ENCODE data around the gene ITPK1.

Gene ITPK1

GRCh38 chr14:93049315-93049714 lies 66.4 kb downstream of the ITPK1 start:
- no peak for DNase-seq (ENCODE audit: extremely low spot score)
- no peak for TF ChIP-seq CTCF (IDR thresholded peaks at IDR 0.05; ENCODE audit: control extremely low read depth, extremely low read depth, low read depth, missing control alignments)
- ChIA-PET CTCF (no interaction called here), POLR2A (no interaction called here)

GRCh38 chr14:93048843-93049242 lies 66.9 kb downstream of the ITPK1 start:
- POLR2A ChIA-PET, result no interaction called here
- no peak for TF ChIP-seq CTCF (IDR thresholded peaks at IDR 0.05; ENCODE audit: control extremely low read depth, extremely low read depth, low read depth, missing control alignments)
- no peak for DNase-seq (ENCODE audit: extremely low spot score)

GRCh38 chr14:93047661-93048060 lies 68.1 kb downstream of the ITPK1 start:
- DNase-seq (ENCODE audit: extremely low spot score), result no peak
- ChIA-PET POLR2A (no interaction called here), CTCF (interaction anchor here (1.1 to 2.0 kb wide), 3 partner anchors 13 to 66 kb away, joined by 3 to 11 read pairs (median 8); no protein-coding TSS in a partner anchor)
- TF ChIP-seq CTCF (IDR thresholded peaks at IDR 0.05; ENCODE audit: control extremely low read depth, extremely low read depth, low read depth, missing control alignments), result no peak

More at GRCh38 chr14:93048843-93049242, 66.9 kb downstream of the ITPK1 start:
- CTCF ChIA-PET, result interaction anchor here (1.8 kb wide), 1 partner anchor 15 kb away, joined by 11 read pairs; no protein-coding TSS in a partner anchor

- ChIA-PET POLR2A (no interaction called here), CTCF (interaction anchor here (1.4 to 2.0 kb wide), 3 partner anchors 13 to 66 kb away, joined by 3 to 11 read pairs (median 8); no protein-coding TSS in a partner anchor)
Measured at GRCh38 chr14:93047157-93047556, 68.6 kb downstream of the ITPK1 start.

GRCh38 chr14:93046705-93047050 lies 69.0 kb downstream of the ITPK1 start:
- CTCF ChIA-PET, result interaction anchor here (1.4 to 2.0 kb wide), 3 partner anchors 12 to 67 kb away, joined by 3 to 8 read pairs (median 8); no protein-coding TSS in a partner anchor
- POLR2A ChIA-PET, result no interaction called here

More at GRCh38 chr14:93047157-93047556, 68.6 kb downstream of the ITPK1 start:
- TF ChIP-seq CTCF (IDR thresholded peaks at IDR 0.05; ENCODE audit: control extremely low read depth, extremely low read depth, low read depth, missing control alignments), result no peak
- DNase-seq (ENCODE audit: extremely low spot score), result no peak

GRCh38 chr14:93045965-93046704 lies 69.6 kb downstream of the ITPK1 start:
- no peak for TF ChIP-seq CTCF (IDR thresholded peaks at IDR 0.05; ENCODE audit: control extremely low read depth, extremely low read depth, low read depth, missing control alignments)
- no peak for DNase-seq (ENCODE audit: extremely low spot score)
- ChIA-PET POLR2A (no interaction called here), CTCF (interaction anchor here (0.7 to 1.6 kb wide), 5 partner anchors 9 to 86 kb away, joined by 3 to 8 read pairs (median 3); no protein-coding TSS in a partner anchor)

More at GRCh38 chr14:93046705-93047050, 69.0 kb downstream of the ITPK1 start:
- no peak for DNase-seq (ENCODE audit: extremely low spot score)
- no peak for TF ChIP-seq CTCF (IDR thresholded peaks at IDR 0.05; ENCODE audit: control extremely low read depth, extremely low read depth, low read depth, missing control alignments)
